Keratinocyte (primary cell): ENCODE results near the gene TNNT3.

ENCODE experiments used
- EZH2 ChIP-seq: IDR thresholded peaks from one replicate; pipeline ENCODE4 v1.6.1; 2012; ENCODE audit warnings: inconsistent platforms, mild to moderate bottlenecking, low read length, moderate library complexity
- TF ChIP-seq, protein P1 (sequence below), 3 experiments: IDR thresholded peaks in 1 of 3; conservative IDR thresholded peaks in 1 of 3; optimal IDR thresholded peaks in 1 of 3; 2 replicates in 2 of 3; 3 replicates in 1 of 3; pipeline versions ENCODE3 to v1.5.1; 2011; ENCODE audit warnings: low read length in 3 of 3, mild to moderate bottlenecking in 3 of 3, moderate library complexity in 2 of 3, control low read depth in 1 of 3, inconsistent platforms in 1 of 3; ENCODE audit not compliant: insufficient read depth in 2 of 3; ENCODE audit errors: extremely low read depth in 1 of 3

DNA sequence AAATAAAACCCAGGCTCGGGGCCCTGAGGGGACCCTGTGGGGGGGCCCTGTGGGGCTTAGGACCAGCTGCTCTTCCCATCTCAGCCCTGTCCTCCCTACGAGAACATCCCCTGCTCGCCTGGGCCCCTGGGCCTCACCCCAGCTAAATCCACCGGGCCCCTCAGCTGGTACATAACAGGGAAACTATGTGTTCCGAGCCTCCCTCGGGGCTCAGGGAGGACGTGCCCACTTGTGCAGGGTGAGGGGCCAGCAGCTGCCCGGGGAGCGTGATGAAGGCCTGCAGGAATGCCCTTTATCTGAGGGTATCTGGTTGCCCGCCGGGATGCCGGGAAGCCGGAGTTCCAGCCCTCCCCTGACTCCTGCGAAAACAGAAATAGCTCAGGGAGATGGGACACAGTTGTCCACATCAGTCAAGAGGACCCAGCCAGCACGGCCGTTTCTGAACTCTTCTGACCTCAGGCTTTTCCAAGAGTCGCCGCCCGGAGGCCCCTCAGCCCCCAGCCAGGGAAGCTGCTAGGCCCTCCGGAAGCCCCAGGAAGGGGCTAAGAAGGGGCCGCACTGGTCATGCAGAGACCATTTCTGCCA is 48.2 kb downstream of the TNNT3 start:
- TF ChIP-seq, protein P1, sequence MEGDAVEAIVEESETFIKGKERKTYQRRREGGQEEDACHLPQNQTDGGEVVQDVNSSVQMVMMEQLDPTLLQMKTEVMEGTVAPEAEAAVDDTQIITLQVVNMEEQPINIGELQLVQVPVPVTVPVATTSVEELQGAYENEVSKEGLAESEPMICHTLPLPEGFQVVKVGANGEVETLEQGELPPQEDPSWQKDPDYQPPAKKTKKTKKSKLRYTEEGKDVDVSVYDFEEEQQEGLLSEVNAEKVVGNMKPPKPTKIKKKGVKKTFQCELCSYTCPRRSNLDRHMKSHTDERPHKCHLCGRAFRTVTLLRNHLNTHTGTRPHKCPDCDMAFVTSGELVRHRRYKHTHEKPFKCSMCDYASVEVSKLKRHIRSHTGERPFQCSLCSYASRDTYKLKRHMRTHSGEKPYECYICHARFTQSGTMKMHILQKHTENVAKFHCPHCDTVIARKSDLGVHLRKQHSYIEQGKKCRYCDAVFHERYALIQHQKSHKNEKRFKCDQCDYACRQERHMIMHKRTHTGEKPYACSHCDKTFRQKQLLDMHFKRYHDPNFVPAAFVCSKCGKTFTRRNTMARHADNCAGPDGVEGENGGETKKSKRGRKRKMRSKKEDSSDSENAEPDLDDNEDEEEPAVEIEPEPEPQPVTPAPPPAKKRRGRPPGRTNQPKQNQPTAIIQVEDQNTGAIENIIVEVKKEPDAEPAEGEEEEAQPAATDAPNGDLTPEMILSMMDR (optimal IDR thresholded peaks at IDR 0.05 in 1 of 3, IDR thresholded peaks at IDR 0.05 in 1 of 3, conservative IDR thresholded peaks at IDR 0.05 in 1 of 3; ENCODE audit: extremely low read depth in 1 of 3, insufficient read depth in 2 of 3, low read length in 3 of 3) = no peak
- no peak for TF ChIP-seq EZH2
